ENCODE measurements around the gene COL4A6. TPM values are rescaled to one million over a fixed set of nuclear protein-coding genes. Genes with fewer than 3 reads are reported as not detected.

Gene COL4A6
- total and polyA plus RNA-seq, 2 of the 4 experiments (the other 2 are of a cell fraction) = 0.36 to 0.74 TPM

DNA sequence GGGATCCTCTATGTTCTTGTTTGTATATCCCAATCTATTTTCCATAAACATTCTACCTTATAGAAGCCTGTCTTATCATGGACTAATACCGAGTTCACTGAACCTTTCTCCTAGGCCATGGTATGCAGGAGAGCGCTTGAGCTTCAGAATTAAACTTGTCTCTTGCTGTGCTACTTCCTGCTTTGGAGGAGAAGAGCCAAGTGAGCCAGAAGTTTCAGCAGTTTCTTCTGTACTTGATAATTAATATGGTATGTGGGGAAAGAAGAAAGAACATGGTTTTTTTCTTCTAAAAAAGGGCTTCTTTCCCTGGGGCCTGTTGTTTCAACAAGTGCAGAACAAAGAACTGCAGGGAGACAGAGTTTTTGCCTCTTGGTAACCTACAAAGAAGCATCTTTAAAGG, 173.8 kb downstream of the COL4A6 start:
- Histone ChIP-seq H3K4me1 (ENCODE audit: control insufficient read depth, insufficient read depth, low read length) (peaks cover 4% of the 10 kb centered on the region), H2BK15ac (ENCODE audit: low read depth, low read length) (0 out of 3 replicates have a peak overlapping the region, but pooled peaks have one; percentile 3), H4K20me1 (ENCODE audit: insufficient read depth, low read length) (no peaks in the 10 kb centered on the region), H3K4me2 (ENCODE audit: low read depth, low read length) (no peak overlapping the region), H3K23ac (ENCODE audit: low read depth, low read length) (no peak overlapping the region), H3K27me3 (ENCODE audit: control insufficient read depth, insufficient read depth, low read length) (peaks cover 2% of the 10 kb centered on the region), H3K18ac (ENCODE audit: low read depth, low read length) (peak overlapping the region; percentile 48), H2AFZ (replicated peaks; ENCODE audit: low read length, poor library complexity) (no peak overlapping the region), H4K8ac (ENCODE audit: low read depth in 2 of 2, low read length in 2 of 2) (no peak overlapping the region; a peak in 1 of 4 replicates), H3K14ac (replicated peaks; ENCODE audit: low read depth, low read length) (no peak overlapping the region), H3K79me1 (ENCODE audit: low read depth in 1 of 2, low read length in 2 of 2) (no peaks in the 10 kb centered on the region), H3K56ac (ENCODE audit: extremely low read depth, insufficient read depth, low read length) (no peak overlapping the region), H3K36me3 (ENCODE audit: control insufficient read depth, insufficient read depth, low read length) (no peaks in the 10 kb centered on the region), H2AK9ac (replicated peaks; ENCODE audit: low read depth, low read length, poor library complexity) (no peak overlapping the region), H2BK5ac (ENCODE audit: low read depth, low read length, poor library complexity, severe bottlenecking) (no peak overlapping the region), H2BK20ac (ENCODE audit: low read depth, low read length) (peak overlapping the region; percentile 51), H3K9me1 (ENCODE audit: insufficient read depth, low read length) (no peaks in the 10 kb centered on the region), H4K91ac (ENCODE audit: insufficient read depth, low read depth, low read length) (no peak overlapping the region), H2AK5ac (ENCODE audit: low read depth, low read length) (no peak overlapping the region; the same call in 1 of the 2 replicates), H3K4ac (ENCODE audit: low read depth, low read length) (peak overlapping the region; percentile 26; the same call in 1 of the 2 replicates), H4K5ac (ENCODE audit: low read depth, low read length) (no peak overlapping the region), H2BK120ac (ENCODE audit: low read depth, low read length) (peak overlapping the region; percentile 24), H3K4me3 (ENCODE audit: insufficient read depth, low read depth, low read length) (no peak overlapping the region), H3K9me3 (ENCODE audit: control insufficient read depth, insufficient read depth, low read length) (no peaks in the 10 kb centered on the region; the same call in 1 of the 2 replicates), H3K9ac (ENCODE audit: low read depth, low read length) (no peak overlapping the region), H3K27ac (ENCODE audit: insufficient read depth, low read length) (no peak overlapping the region)
- DNase-seq (no peak), ATAC-seq (ENCODE audit: low read depth) (no peak)
- intact Hi-C loops (cut with micrococcal nuclease) = no loop called here
- TF ChIP-seq RAD21 (IDR thresholded peaks at IDR 0.05; ENCODE audit: low read length) (no peak), CEBPB (IDR thresholded peaks at IDR 0.05; ENCODE audit: low read depth, low read length) (no peak), MXI1 (IDR thresholded peaks at IDR 0.05; ENCODE audit: borderline replicate concordance, low read depth, low read length) (no peak), BHLHE40 (IDR thresholded peaks at IDR 0.05; ENCODE audit: low read depth, low read length) (no peak), NFE2L2 (IDR thresholded peaks at IDR 0.05; ENCODE audit: low read depth, low read length) (no peak), RCOR1 (IDR thresholded peaks at IDR 0.05; ENCODE audit: insufficient replicate concordance, low read length) (no peak), CHD1 (IDR thresholded peaks at IDR 0.05; ENCODE audit: low read depth, low read length) (no peak), RFX5 (IDR thresholded peaks at IDR 0.05; ENCODE audit: low read depth, low read length) (no peak), FOS (IDR thresholded peaks at IDR 0.05; ENCODE audit: low read depth, low read length) (no peak), POLR2A (IDR thresholded peaks at IDR 0.05; ENCODE audit: low read depth, low read length) (no peak)
- TF ChIP-seq, protein P1, sequence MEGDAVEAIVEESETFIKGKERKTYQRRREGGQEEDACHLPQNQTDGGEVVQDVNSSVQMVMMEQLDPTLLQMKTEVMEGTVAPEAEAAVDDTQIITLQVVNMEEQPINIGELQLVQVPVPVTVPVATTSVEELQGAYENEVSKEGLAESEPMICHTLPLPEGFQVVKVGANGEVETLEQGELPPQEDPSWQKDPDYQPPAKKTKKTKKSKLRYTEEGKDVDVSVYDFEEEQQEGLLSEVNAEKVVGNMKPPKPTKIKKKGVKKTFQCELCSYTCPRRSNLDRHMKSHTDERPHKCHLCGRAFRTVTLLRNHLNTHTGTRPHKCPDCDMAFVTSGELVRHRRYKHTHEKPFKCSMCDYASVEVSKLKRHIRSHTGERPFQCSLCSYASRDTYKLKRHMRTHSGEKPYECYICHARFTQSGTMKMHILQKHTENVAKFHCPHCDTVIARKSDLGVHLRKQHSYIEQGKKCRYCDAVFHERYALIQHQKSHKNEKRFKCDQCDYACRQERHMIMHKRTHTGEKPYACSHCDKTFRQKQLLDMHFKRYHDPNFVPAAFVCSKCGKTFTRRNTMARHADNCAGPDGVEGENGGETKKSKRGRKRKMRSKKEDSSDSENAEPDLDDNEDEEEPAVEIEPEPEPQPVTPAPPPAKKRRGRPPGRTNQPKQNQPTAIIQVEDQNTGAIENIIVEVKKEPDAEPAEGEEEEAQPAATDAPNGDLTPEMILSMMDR (conservative IDR thresholded peaks at IDR 0.05; ENCODE audit: low read depth, low read length) = no peak
- TF ChIP-seq, protein P2, sequence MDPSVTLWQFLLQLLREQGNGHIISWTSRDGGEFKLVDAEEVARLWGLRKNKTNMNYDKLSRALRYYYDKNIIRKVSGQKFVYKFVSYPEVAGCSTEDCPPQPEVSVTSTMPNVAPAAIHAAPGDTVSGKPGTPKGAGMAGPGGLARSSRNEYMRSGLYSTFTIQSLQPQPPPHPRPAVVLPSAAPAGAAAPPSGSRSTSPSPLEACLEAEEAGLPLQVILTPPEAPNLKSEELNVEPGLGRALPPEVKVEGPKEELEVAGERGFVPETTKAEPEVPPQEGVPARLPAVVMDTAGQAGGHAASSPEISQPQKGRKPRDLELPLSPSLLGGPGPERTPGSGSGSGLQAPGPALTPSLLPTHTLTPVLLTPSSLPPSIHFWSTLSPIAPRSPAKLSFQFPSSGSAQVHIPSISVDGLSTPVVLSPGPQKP (IDR thresholded peaks at IDR 0.05; ENCODE audit: borderline replicate concordance, low read depth, low read length) = no peak
- 17% methylated on average over 1 of the region's 2 CpGs; no CpG with 5 or more reads in 1 of the 2 experiments for WGBS, 2 experiments (ENCODE audit: extremely low coverage in 2 of 2, insufficient read length in 1 of 2)
- dilution Hi-C loops (cut with HindIII; ENCODE audit: low sequenced_read_pairs, unreplicated experiment) = no loop called here
- in situ Hi-C loops (cut with MboI; ENCODE audit: low sequenced_read_pairs) = no loop called here
- ChIA-PET CTCF (no interaction called here), POLR2A (ENCODE audit: unreplicated experiment) (no interaction called here)
- no TSS peak for BruUV-seq (replicated peaks)
